Sigmoid colon (tissue), 7 donors: ENCODE measurements around the gene ARID3C. TPM values are rescaled to one million over a fixed set of nuclear protein-coding genes. Genes with fewer than 3 reads are reported as not detected.

ENCODE experiments used
- DNase-seq: peaks from one replicate; pipeline ENCODE4 v3.0.0-alpha.2; 2019
- H3K27ac ChIP-seq, 4 donors: fragments of 200-600 bp; sonication (generic); one replicate each; pipeline ENCODE4 v1.5.1; 2016 to 2019; ENCODE audit warnings: mild to moderate bottlenecking in 1 of 4
- H3K27me3 ChIP-seq, 3 donors: fragments of 200-600 bp; sonication (generic); one replicate each; pipeline ENCODE4 v1.5.1; 2019; ENCODE audit warnings: mild to moderate bottlenecking in 1 of 3
- H3K36me3 ChIP-seq, 4 donors: fragments of 200-600 bp; sonication (generic); one replicate each; pipeline ENCODE4 v1.5.1; 2016 to 2019
- H3K4me1 ChIP-seq, 4 donors: fragments of 200-600 bp; sonication (generic); one replicate each; pipeline ENCODE4 v1.5.1; 2017 to 2019
- H3K4me3 ChIP-seq, 4 donors: fragments of 200-600 bp; sonication (generic); one replicate each; pipeline ENCODE4 v1.5.1; 2017 to 2019; ENCODE audit warnings: mild to moderate bottlenecking in 2 of 4, moderate library complexity in 1 of 4
- H3K9me3 ChIP-seq, 4 donors: fragments of 200-600 bp in 3 of 4; sonication (generic) in 3 of 4; one replicate each; pipeline versions ENCODE4 v1.5.1 to v1.6.1; 2013 to 2019
- EP300 ChIP-seq, 4 donors: sonication (generic); formaldehyde crosslinking; IDR thresholded peaks; one replicate each; pipeline ENCODE4 v1.6.1; 2017; ENCODE audit warnings: antibody characterized with exemption in 4 of 4
- POLR2A ChIP-seq, 2 donors: fragments of 450-650 bp; IDR thresholded peaks; one replicate each; pipeline ENCODE4 v1.6.1; 2016; ENCODE audit warnings: antibody characterized with exemption in 2 of 2, mild to moderate bottlenecking in 2 of 2, moderate library complexity in 2 of 2
- POLR2AphosphoS5 ChIP-seq, 4 donors: sonication (generic); formaldehyde crosslinking; IDR thresholded peaks; one replicate each; pipeline ENCODE4 v1.6.1; 2017; ENCODE audit warnings: antibody characterized with exemption in 4 of 4
- WGBS, 2 donors: extraction: QIAGEN DNeasy Blood & Tissue Kit; methylation state at CpG; one replicate each; pipeline ENCODE4 v1.1.7; 2013; 5-methylcytosine and 5-hydroxymethylcytosine counted together
- intact Hi-C: fragments of 100-400 bp; cut with DNase I; formaldehyde crosslinking; loops from one replicate; pipeline ENCODE4 v1.15.1; 2023
- polyA plus RNA-seq, 3 donors: library from polyadenylated mRNA; stranded (reverse); fragments of 200-250 nt; gene quantifications; one replicate each; pipeline ENCODE4 v1.2.3, GENCODE V29; 2013
- total RNA-seq, 4 donors: library from RNA; depleted of rRNA; stranded (reverse); fragments of >200 nt; gene quantifications; one replicate each; pipeline ENCODE4 v1.1.0, GENCODE V29; 2016
- TF ChIP-seq, protein P1 (sequence below), 4 experiments: fragments of 450-650 bp in 3 of 4; fragments of 200-600 bp in 1 of 4; IDR thresholded peaks; one replicate each; pipeline ENCODE4 v1.5.1; 2016 to 2019; ENCODE audit warnings: antibody characterized with exemption in 4 of 4, mild to moderate bottlenecking in 3 of 4, moderate library complexity in 2 of 4
- donor health status: healthy with polysubstance abuse.
- donor health status: Bipolar disorder and iron deficiency.
- donor health status: healthy.

The ARID3C gene
- total and polyA plus RNA-seq, 7 donors = 0.06 TPM; not detected in 6

DNA sequence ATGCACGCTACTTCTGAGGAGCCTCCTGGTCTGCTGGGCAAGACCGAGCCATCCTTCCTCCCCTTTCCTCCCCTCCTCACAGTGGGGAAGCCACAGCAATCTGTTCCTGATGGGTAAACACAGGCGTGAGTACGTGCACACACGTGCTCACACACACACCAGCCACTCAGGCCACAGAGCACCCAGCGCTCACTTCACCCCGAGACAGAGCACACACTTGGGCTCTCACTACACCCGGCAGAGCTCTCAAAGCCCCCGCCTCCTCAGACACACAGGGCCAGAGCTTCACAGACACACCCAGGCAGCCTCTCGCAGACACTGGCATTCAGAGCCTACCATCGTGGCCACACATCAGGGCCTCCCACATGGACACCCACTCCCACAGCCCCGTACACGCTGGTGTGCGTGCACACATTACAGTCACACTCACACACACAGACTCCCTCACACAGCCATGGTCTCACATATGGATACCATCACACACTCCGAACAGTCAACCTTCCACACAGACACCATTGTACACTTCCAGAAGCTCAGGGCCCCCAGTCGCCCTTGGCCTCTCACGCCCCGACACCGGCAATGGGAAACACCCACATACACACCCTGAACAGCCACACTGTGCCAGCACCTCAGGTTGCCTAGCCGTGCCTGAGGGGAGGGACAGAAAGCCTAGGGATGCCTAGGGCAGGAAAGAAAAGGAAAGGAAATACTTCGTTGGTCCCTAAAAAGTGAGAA is 52.8 kb downstream of the ARID3C start:
- H3K27me3 ChIP-seq = peaks cover 16 to 64% (median 42%) of the 10 kb centered on the region in 3 donors
- no peaks in the 10 kb centered on the region for H3K9me3 ChIP-seq
- TF ChIP-seq EP300 (IDR thresholded peaks at IDR 0.05) (no peak), POLR2AphosphoS5 (IDR thresholded peaks at IDR 0.05) (no peak), POLR2A (IDR thresholded peaks at IDR 0.05) (no peak)
- TF ChIP-seq, protein P1, sequence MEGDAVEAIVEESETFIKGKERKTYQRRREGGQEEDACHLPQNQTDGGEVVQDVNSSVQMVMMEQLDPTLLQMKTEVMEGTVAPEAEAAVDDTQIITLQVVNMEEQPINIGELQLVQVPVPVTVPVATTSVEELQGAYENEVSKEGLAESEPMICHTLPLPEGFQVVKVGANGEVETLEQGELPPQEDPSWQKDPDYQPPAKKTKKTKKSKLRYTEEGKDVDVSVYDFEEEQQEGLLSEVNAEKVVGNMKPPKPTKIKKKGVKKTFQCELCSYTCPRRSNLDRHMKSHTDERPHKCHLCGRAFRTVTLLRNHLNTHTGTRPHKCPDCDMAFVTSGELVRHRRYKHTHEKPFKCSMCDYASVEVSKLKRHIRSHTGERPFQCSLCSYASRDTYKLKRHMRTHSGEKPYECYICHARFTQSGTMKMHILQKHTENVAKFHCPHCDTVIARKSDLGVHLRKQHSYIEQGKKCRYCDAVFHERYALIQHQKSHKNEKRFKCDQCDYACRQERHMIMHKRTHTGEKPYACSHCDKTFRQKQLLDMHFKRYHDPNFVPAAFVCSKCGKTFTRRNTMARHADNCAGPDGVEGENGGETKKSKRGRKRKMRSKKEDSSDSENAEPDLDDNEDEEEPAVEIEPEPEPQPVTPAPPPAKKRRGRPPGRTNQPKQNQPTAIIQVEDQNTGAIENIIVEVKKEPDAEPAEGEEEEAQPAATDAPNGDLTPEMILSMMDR (IDR thresholded peaks at IDR 0.05) = no peak
- H3K36me3 ChIP-seq = no peaks in the 10 kb centered on the region
- no peak overlapping the region for H3K4me3 ChIP-seq
- H3K4me1 ChIP-seq = peaks cover 0 to 22% (median 15%) of the 10 kb centered on the region in 4 donors
- no peak for DNase-seq
- intact Hi-C loops = no loop called here
- no peak overlapping the region for H3K27ac ChIP-seq
- 20 to 58% methylated on average over 21 of the region's 21 CpGs for WGBS, 2 donors

DNA sequence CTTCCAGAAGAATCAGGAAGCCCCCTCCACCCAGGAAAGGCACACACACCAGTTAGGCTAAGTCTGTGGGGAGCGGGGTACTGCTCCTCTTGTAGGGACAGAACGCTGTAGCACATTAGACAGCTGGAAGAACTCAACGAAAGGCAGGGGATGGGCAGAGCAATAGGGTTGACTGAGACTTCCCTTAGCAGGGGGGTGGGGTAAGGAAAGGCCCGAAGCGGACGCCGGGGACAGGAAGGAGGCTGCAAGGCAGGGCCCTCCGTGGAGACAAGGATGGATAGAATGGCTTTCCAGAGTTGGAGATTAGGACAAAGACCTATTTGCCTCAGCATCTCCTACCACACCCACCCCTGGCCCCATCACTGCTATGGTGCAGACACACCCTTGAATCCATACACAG is 53.6 kb downstream of the ARID3C start:
- no peak for DNase-seq
- WGBS, 2 donors = 44 to 57% methylated on average over 8 of the region's 8 CpGs
- intact Hi-C loops = no loop called here
- Histone ChIP-seq H3K4me3 (no peak overlapping the region), H3K27me3 (peaks cover 16 to 56% (median 35%) of the 10 kb centered on the region in 3 donors), H3K4me1 (peaks cover 0 to 30% (median 19%) of the 10 kb centered on the region in 4 donors), H3K27ac (no peak overlapping the region), H3K9me3 (no peaks in the 10 kb centered on the region), H3K36me3 (no peaks in the 10 kb centered on the region)
- TF ChIP-seq EP300 (IDR thresholded peaks at IDR 0.05) = no peak
- TF ChIP-seq, protein P1 (IDR thresholded peaks at IDR 0.05) = no peak

DNA sequence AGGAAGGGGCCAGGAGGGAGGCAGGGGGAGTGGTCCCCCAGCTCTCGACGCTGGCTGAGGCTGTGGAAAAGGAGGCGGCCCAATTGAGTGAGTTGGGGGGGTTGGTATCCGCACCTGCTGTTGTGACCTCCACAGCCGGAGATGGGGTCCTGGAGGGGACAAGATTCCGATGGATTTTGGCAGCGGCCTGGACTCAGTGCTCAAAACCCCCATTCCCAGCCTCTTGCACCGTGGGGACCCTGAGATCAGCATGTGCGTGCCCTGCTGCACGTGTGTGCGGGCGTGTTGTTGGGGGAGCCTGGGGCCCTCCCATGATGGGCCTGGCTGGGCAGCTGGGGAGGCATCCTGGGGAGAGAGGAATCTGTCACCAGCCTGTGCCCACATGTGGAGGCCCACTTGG is 54.3 kb downstream of the ARID3C start:
- H3K27ac ChIP-seq = no peak overlapping the region
- intact Hi-C loops = no loop called here

DNA sequence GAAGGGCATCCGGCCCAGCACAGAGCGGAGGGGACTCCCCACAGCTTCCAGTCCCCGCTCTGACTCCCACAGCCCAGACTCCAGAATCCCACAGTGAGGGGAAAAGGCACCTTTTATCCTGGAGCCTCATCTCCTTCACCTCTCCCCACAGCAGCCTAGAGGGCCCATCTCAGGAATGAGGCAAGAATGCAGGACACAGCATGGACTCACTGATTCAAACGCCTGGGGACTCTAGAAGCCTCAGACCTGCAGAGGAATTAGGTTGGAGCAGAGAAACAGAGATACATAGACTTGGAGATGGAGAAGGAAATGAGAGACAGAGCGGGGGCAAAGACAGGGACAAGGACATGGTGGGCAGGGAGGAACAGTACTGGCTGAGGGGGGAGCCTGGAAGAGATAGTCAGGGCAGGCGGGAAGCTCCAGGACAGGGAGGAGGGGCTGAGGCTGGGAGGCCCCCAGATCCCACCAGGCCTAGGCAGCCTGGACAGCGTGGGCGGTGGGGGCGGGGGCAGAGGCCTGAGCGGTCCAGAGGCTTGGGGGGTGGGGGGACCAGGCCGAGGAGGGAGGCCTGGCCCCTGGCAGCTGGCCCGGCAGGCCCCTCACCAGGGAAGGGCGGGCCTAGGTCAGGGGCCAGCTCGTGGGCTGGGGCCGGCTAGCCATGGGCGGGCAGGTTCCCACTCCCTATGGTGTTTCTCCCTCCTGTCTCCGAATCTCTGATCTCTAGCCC is 55.1 kb downstream of the ARID3C start:
- TF ChIP-seq POLR2AphosphoS5 (IDR thresholded peaks at IDR 0.05) (no peak), POLR2A (IDR thresholded peaks at IDR 0.05) (no peak), EP300 (IDR thresholded peaks at IDR 0.05) (no peak)
- TF ChIP-seq, protein P1 (IDR thresholded peaks at IDR 0.05) = no peak
- H3K9me3 ChIP-seq = no peaks in the 10 kb centered on the region
- 89 to 91% methylated on average over 17 of the region's 17 CpGs for WGBS, 2 donors
- DNase-seq = no peak
- H3K27ac ChIP-seq = no peak overlapping the region
- H3K36me3 ChIP-seq = no peaks in the 10 kb centered on the region
- H3K4me1 ChIP-seq = peaks cover 0 to 29% (median 23%) of the 10 kb centered on the region in 4 donors
- peaks cover 10 to 41% (median 20%) of the 10 kb centered on the region in 3 donors for H3K27me3 ChIP-seq
- intact Hi-C loops = no loop called here
- no peak overlapping the region for H3K4me3 ChIP-seq

More for the DNA sequence above, 54.3 kb downstream of the ARID3C start:
- no peak for TF ChIP-seq POLR2AphosphoS5 (IDR thresholded peaks at IDR 0.05)
- TF ChIP-seq POLR2A (IDR thresholded peaks at IDR 0.05) = no peak
- TF ChIP-seq EP300 (IDR thresholded peaks at IDR 0.05) = no peak
- TF ChIP-seq, protein P1 (IDR thresholded peaks at IDR 0.05) = no peak
- WGBS, 2 donors = 95% methylated on average over 12 of the region's 12 CpGs
- no peak for DNase-seq
- Histone ChIP-seq H3K4me3 (no peak overlapping the region), H3K27me3 (peaks cover 16 to 49% (median 28%) of the 10 kb centered on the region in 3 donors), H3K4me1 (peaks cover 0 to 33% (median 25%) of the 10 kb centered on the region in 4 donors), H3K36me3 (no peaks in the 10 kb centered on the region), H3K9me3 (no peaks in the 10 kb centered on the region)
